KMS-11 (cell line): Measurements from ENCODE around the gene BCL2L15.
A peak's percentile ranks its signal among the peaks of the same experiment; 100 is the strongest.

Experiments
- H2AFZ ChIP-seq: fragments of 200-600 bp; sonication (generic); 2 replicates; pipeline ENCODE4 v1.6.1; 2016; ENCODE audit warnings: antibody characterized with exemption, mixed run types, low read depth
- H3K27ac ChIP-seq: fragments of 200-600 bp; sonication (generic); 2 replicates; pipeline ENCODE4 v1.6.1; 2016; ENCODE audit warnings: mild to moderate bottlenecking, mixed run types
- H3K27me3 ChIP-seq: fragments of 200-600 bp; sonication (generic); 2 replicates; pipeline ENCODE4 v1.6.1; 2017; ENCODE audit warnings: mild to moderate bottlenecking, low read depth, mixed run types, moderate library complexity; ENCODE audit not compliant: insufficient read depth
- H3K36me3 ChIP-seq: fragments of 200-600 bp; sonication (generic); 2 replicates; pipeline ENCODE4 v1.6.1; 2017; ENCODE audit warnings: mild to moderate bottlenecking, mixed run types; ENCODE audit not compliant: insufficient read depth
- H3K4me1 ChIP-seq: fragments of 200-600 bp; sonication (generic); 2 replicates; pipeline ENCODE4 v1.6.1; 2016; ENCODE audit warnings: mild to moderate bottlenecking, low read depth, mixed run types; ENCODE audit not compliant: poor library complexity, severe bottlenecking
- H3K4me2 ChIP-seq: fragments of 200-600 bp; sonication (generic); 2 replicates; pipeline ENCODE4 v1.7.0; 2016; ENCODE audit warnings: mild to moderate bottlenecking, mixed run types
- H3K4me3 ChIP-seq: fragments of 200-600 bp; sonication (generic); IDR thresholded peaks from 2 replicates; pipeline ENCODE4 v1.6.1; 2017; ENCODE audit warnings: low read depth, low read length, mixed read lengths; ENCODE audit not compliant: insufficient read depth
- H3K79me2 ChIP-seq: fragments of 200-600 bp; sonication (generic); 2 replicates; pipeline ENCODE4 v1.6.1; 2016; ENCODE audit warnings: low read depth, mixed run types; ENCODE audit not compliant: insufficient read depth
- H3K9ac ChIP-seq: fragments of 200-600 bp; sonication (generic); 2 replicates; pipeline ENCODE4 v1.6.1; 2016; ENCODE audit warnings: mild to moderate bottlenecking, mixed run types
- H4K20me1 ChIP-seq: fragments of 200-600 bp; sonication (generic); 2 replicates; pipeline ENCODE4 v1.6.1; 2016; ENCODE audit warnings: mild to moderate bottlenecking, mixed run types; ENCODE audit not compliant: insufficient read depth
- CTCF ChIP-seq: fragments of 200-600 bp; sonication (generic); conservative IDR thresholded peaks from 2 replicates; pipeline ENCODE4 v1.6.1; 2017; ENCODE audit warnings: low read depth, mild to moderate bottlenecking, antibody characterized with exemption, low read length, moderate library complexity, mixed read lengths

BCL2L15 gene

GRCh38 chr1:113887402-113888175 lies at the start of gene BCL2L15:
TSS of gene BCL2L15 (minus strand) at chr1:113887581. CDS start at chr1:113887375, 206 bp downstream.
- Histone ChIP-seq H3K36me3 (no peaks in the 10 kb centered on the region), H3K4me3 (no peak within 1 kb of the TSS), H3K4me2 (no peak within 1 kb of the TSS), H3K27me3 (no peaks in the 10 kb centered on the region), H3K4me1 (peaks cover under 1% of the 10 kb centered on the region), H3K9ac (no peak within 1 kb of the TSS), H3K27ac (no peak within 1 kb of the TSS), H4K20me1 (no peaks in the 10 kb centered on the region), H3K79me2 (no peaks in the 10 kb centered on the region), H2AFZ (no peak within 1 kb of the TSS)
- no peak for TF ChIP-seq CTCF

GRCh38 chr1:113937146-113937545 lies 49.8 kb upstream of the BCL2L15 start:
- Histone ChIP-seq H3K27me3 (no peaks in the 10 kb centered on the region), H2AFZ (no peak overlapping the region), H3K4me2 (peak overlapping the region; percentile 66), H3K4me1 (peaks cover 93% of the 10 kb centered on the region), H3K36me3 (no peaks in the 10 kb centered on the region), H3K79me2 (peaks cover 75% of the 10 kb centered on the region), H4K20me1 (peaks cover 3% of the 10 kb centered on the region; the same call in 1 of the 2 replicates), H3K27ac (no peak overlapping the region; the same call in 1 of the 2 replicates), H3K9ac (no peak overlapping the region), H3K4me3 (no peak overlapping the region)
- no peak for TF ChIP-seq CTCF

- no peak overlapping the region for H2AFZ ChIP-seq
- H3K4me1 ChIP-seq, result peaks cover 89% of the 10 kb centered on the region
- H3K27me3 ChIP-seq, result no peaks in the 10 kb centered on the region
- H3K4me3 ChIP-seq, result no peak overlapping the region
- TF ChIP-seq CTCF, result no peak
- no peaks in the 10 kb centered on the region for H3K36me3 ChIP-seq
- peaks cover 3% of the 10 kb centered on the region; the same call in 1 of the 2 replicates for H4K20me1 ChIP-seq
- H3K79me2 ChIP-seq, result peaks cover 85% of the 10 kb centered on the region
- no peak overlapping the region for H3K9ac ChIP-seq
- H3K27ac ChIP-seq, result peak overlapping the region; percentile 36; the same call in 1 of the 2 replicates
- H3K4me2 ChIP-seq, result peak overlapping the region; percentile 66
These were observed 48.6 kb upstream of the BCL2L15 start for GRCh38 chr1:113935970-113936369.

GRCh38 chr1:113935176-113935575 lies 47.8 kb upstream of the BCL2L15 start:
- Histone ChIP-seq H3K27ac (peak overlapping the region; percentile 36; the same call in 1 of the 2 replicates), H3K27me3 (no peaks in the 10 kb centered on the region), H3K4me1 (peaks cover 83% of the 10 kb centered on the region), H3K4me2 (peak overlapping the region; percentile 66), H3K36me3 (no peaks in the 10 kb centered on the region), H3K9ac (no peak overlapping the region), H3K79me2 (peaks cover 93% of the 10 kb centered on the region), H2AFZ (no peak overlapping the region), H3K4me3 (no peak overlapping the region), H4K20me1 (peaks cover 3% of the 10 kb centered on the region; the same call in 1 of the 2 replicates)
- no peak for TF ChIP-seq CTCF
